HepG2 (cell line): ENCODE results near the gene AGR3. TPM values are rescaled to one million over a fixed set of nuclear protein-coding genes. Genes with fewer than 3 reads are reported as not detected.

Experiments used
- ADNP ChIP-seq: sonication (generic); formaldehyde crosslinking; IDR thresholded peaks from 2 replicates; pipeline ENCODE4 v1.4.0; 2020; ENCODE audit warnings: missing genetic modification reagents
- ATAD3A ChIP-seq: sonication (generic); formaldehyde crosslinking; IDR thresholded peaks from 2 replicates; pipeline ENCODE4 v1.4.0; 2020; ENCODE audit warnings: missing genetic modification reagents
- ATF7 ChIP-seq, 2 experiments: fragments of 450-650 bp in 1 of 2; sonication (generic) in 1 of 2; formaldehyde crosslinking in 1 of 2; IDR thresholded peaks; 2 replicates each; pipeline versions ENCODE4 v1.4.0 to v1.6.1; 2016 to 2020; ENCODE audit warnings: antibody characterized with exemption in 1 of 2, mild to moderate bottlenecking in 1 of 2, missing genetic modification reagents in 1 of 2
- KAT7 ChIP-seq: IDR thresholded peaks from 2 replicates; pipeline ENCODE4 v1.6.1; 2018; ENCODE audit warnings: borderline replicate concordance, missing compliant biosample characterization
- MATR3 ChIP-seq: sonication (generic); formaldehyde crosslinking; IDR thresholded peaks from 2 replicates; pipeline ENCODE4 v1.4.0; 2020; ENCODE audit warnings: missing genetic modification reagents
- MBNL3 ChIP-seq: fragments of 250-450 bp; sonication (Bioruptor Pico); conservative IDR thresholded peaks from 2 replicates; pipeline ENCODE4 v1.8.0; 2022; ENCODE audit warnings: mild to moderate bottlenecking, inconsistent platforms
- NFIB ChIP-seq: sonication (generic); formaldehyde crosslinking; IDR thresholded peaks from 2 replicates; pipeline ENCODE4 v1.9.0; 2021; ENCODE audit warnings: missing genetic modification reagents, mild to moderate bottlenecking, borderline replicate concordance
- NFRKB ChIP-seq: fragments of 450-650 bp; IDR thresholded peaks from 2 replicates; pipeline ENCODE4 v1.6.1; 2017
- SMAD9 ChIP-seq: sonication (generic); formaldehyde crosslinking; IDR thresholded peaks from 2 replicates; pipeline ENCODE4 v1.5.1; 2020; ENCODE audit warnings: mild to moderate bottlenecking, missing genetic modification reagents
- THAP11 ChIP-seq: IDR thresholded peaks from 2 replicates; pipeline ENCODE4 v1.6.1; 2016; ENCODE audit warnings: missing biosample characterization, missing genetic modification reagents
- ZNF660 ChIP-seq: sonication (generic); formaldehyde crosslinking; IDR thresholded peaks from 2 replicates; pipeline ENCODE4 v1.5.1; 2020; ENCODE audit warnings: mild to moderate bottlenecking, low read depth, missing genetic modification reagents, borderline replicate concordance
- ZNF670 ChIP-seq: sonication (generic); formaldehyde crosslinking; IDR thresholded peaks from 2 replicates; pipeline ENCODE4 v1.8.0; 2022; ENCODE audit warnings: mild to moderate bottlenecking, missing genetic modification reagents, borderline replicate concordance
- ZNF777 ChIP-seq: sonication (generic); formaldehyde crosslinking; IDR thresholded peaks from 2 replicates; pipeline ENCODE4 v1.4.0; 2020; ENCODE audit warnings: missing genetic modification reagents
- polyA plus RNA-seq, 8 experiments: library from polyadenylated mRNA; depleted of rRNA in 3 of 8; stranded (reverse) in 7 of 8; unstranded in 1 of 8; fragments of >200 nt; fragmentation: Illumina TruSeq in 4 of 8; extraction: Trizol in 4 of 8; gene quantifications; 2 replicates each; pipeline versions ENCODE4 v1.2.1 to v1.2.3, GENCODE V29; 2011 to 2016; ENCODE audit warnings: low read depth in 4 of 8, missing spikeins in 1 of 8, mixed read lengths in 1 of 8; ENCODE audit not compliant: insufficient read depth in 1 of 8
- total RNA-seq, 5 experiments: library from RNA; depleted of rRNA; stranded (reverse); fragments of >200 nt; fragmentation: Illumina TruSeq; extraction: Trizol; gene quantifications; 2 replicates each; pipeline ENCODE4 v1.2.3, GENCODE V29; 2016; ENCODE audit warnings: low read depth in 1 of 5
- TF ChIP-seq, protein P1 (sequence below): sonication (generic); formaldehyde crosslinking; IDR thresholded peaks from 2 replicates; pipeline ENCODE4 v1.5.0; 2020; ENCODE audit warnings: missing genetic modification reagents
- TF ChIP-seq, protein P2 (sequence below): sonication (generic); formaldehyde crosslinking; IDR thresholded peaks from 2 replicates; pipeline ENCODE4 v1.4.0; 2020; ENCODE audit warnings: missing genetic modification reagents
- TF ChIP-seq, protein P3 (sequence below): sonication (generic); formaldehyde crosslinking; IDR thresholded peaks from 2 replicates; pipeline ENCODE4 v1.9.0; 2021; ENCODE audit warnings: missing genetic modification reagents, borderline replicate concordance
- TF ChIP-seq, protein P4 (sequence below): sonication (generic); formaldehyde crosslinking; IDR thresholded peaks from 2 replicates; pipeline ENCODE4 v1.4.0; 2020; ENCODE audit warnings: missing genetic modification reagents
- TF ChIP-seq, protein P5 (sequence below): IDR thresholded peaks from 2 replicates; pipeline ENCODE4 v1.6.1; 2012; ENCODE audit warnings: inconsistent platforms
- TF ChIP-seq, protein P6 (sequence below): sonication (generic); formaldehyde crosslinking; IDR thresholded peaks from 2 replicates; pipeline ENCODE4 v1.4.0; 2020; ENCODE audit warnings: low read depth, mild to moderate bottlenecking, missing genetic modification reagents
- TF ChIP-seq, protein P7 (sequence below): IDR thresholded peaks from 2 replicates; pipeline ENCODE4 v1.6.1; 2016; ENCODE audit warnings: low read depth, control low read depth

Gene AGR3
- total and polyA plus RNA-seq, 2 of the 13 experiments (the other 11 are each of a cell fraction or from before 2014, with no cell fraction given) = not detected

DNA sequence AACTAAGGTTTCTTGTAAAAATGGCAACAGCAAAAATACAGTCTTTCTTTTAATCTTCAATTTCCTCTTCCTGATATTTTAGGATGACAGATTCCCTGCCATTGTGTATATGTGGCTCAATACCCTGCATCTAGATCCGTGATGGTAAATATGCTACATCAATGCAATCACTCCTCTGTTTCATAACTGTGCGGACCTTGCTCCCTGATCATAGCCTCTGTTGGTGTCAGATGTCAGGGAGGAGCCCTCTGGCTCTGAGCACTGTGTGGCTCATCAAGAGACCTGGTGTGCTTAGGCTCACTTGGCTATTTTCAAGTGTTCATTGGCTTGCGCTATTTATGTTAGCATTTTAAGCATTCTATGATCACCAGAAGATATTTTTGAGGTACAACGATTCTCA, 33.0 kb upstream of the AGR3 start (continued):
- no peak for TF ChIP-seq KAT7 (CRISPR knock-in tag)
- TF ChIP-seq, protein P1, sequence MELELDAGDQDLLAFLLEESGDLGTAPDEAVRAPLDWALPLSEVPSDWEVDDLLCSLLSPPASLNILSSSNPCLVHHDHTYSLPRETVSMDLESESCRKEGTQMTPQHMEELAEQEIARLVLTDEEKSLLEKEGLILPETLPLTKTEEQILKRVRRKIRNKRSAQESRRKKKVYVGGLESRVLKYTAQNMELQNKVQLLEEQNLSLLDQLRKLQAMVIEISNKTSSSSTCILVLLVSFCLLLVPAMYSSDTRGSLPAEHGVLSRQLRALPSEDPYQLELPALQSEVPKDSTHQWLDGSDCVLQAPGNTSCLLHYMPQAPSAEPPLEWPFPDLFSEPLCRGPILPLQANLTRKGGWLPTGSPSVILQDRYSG (CRISPR knock-in tag) = no peak
- no peak for TF ChIP-seq ZNF670 (CRISPR knock-in tag)
- TF ChIP-seq SMAD9 (CRISPR knock-in tag) = no peak
- TF ChIP-seq, protein P2, sequence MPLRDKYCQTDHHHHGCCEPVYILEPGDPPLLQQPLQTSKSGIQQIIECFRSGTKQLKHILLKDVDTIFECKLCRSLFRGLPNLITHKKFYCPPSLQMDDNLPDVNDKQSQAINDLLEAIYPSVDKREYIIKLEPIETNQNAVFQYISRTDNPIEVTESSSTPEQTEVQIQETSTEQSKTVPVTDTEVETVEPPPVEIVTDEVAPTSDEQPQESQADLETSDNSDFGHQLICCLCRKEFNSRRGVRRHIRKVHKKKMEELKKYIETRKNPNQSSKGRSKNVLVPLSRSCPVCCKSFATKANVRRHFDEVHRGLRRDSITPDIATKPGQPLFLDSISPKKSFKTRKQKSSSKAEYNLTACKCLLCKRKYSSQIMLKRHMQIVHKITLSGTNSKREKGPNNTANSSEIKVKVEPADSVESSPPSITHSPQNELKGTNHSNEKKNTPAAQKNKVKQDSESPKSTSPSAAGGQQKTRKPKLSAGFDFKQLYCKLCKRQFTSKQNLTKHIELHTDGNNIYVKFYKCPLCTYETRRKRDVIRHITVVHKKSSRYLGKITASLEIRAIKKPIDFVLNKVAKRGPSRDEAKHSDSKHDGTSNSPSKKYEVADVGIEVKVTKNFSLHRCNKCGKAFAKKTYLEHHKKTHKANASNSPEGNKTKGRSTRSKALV (CRISPR knock-in tag) = no peak
- TF ChIP-seq ATF7 (IDR thresholded peaks at IDR 0.05) = no peak
- no peak for TF ChIP-seq ATF7 (CRISPR knock-in tag; IDR thresholded peaks at IDR 0.05)
- TF ChIP-seq, protein P3, sequence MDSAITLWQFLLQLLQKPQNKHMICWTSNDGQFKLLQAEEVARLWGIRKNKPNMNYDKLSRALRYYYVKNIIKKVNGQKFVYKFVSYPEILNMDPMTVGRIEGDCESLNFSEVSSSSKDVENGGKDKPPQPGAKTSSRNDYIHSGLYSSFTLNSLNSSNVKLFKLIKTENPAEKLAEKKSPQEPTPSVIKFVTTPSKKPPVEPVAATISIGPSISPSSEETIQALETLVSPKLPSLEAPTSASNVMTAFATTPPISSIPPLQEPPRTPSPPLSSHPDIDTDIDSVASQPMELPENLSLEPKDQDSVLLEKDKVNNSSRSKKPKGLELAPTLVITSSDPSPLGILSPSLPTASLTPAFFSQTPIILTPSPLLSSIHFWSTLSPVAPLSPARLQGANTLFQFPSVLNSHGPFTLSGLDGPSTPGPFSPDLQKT (CRISPR knock-in tag) = no peak
- TF ChIP-seq ATAD3A (CRISPR knock-in tag) = no peak
- TF ChIP-seq, protein P4, sequence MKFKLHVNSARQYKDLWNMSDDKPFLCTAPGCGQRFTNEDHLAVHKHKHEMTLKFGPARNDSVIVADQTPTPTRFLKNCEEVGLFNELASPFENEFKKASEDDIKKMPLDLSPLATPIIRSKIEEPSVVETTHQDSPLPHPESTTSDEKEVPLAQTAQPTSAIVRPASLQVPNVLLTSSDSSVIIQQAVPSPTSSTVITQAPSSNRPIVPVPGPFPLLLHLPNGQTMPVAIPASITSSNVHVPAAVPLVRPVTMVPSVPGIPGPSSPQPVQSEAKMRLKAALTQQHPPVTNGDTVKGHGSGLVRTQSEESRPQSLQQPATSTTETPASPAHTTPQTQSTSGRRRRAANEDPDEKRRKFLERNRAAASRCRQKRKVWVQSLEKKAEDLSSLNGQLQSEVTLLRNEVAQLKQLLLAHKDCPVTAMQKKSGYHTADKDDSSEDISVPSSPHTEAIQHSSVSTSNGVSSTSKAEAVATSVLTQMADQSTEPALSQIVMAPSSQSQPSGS (CRISPR knock-in tag) = peak; percentile 74; the same call in 1 of the 2 replicates
- no peak for TF ChIP-seq ADNP
- TF ChIP-seq, protein P5, sequence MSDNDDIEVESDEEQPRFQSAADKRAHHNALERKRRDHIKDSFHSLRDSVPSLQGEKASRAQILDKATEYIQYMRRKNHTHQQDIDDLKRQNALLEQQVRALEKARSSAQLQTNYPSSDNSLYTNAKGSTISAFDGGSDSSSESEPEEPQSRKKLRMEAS = no peak
- TF ChIP-seq, protein P6, sequence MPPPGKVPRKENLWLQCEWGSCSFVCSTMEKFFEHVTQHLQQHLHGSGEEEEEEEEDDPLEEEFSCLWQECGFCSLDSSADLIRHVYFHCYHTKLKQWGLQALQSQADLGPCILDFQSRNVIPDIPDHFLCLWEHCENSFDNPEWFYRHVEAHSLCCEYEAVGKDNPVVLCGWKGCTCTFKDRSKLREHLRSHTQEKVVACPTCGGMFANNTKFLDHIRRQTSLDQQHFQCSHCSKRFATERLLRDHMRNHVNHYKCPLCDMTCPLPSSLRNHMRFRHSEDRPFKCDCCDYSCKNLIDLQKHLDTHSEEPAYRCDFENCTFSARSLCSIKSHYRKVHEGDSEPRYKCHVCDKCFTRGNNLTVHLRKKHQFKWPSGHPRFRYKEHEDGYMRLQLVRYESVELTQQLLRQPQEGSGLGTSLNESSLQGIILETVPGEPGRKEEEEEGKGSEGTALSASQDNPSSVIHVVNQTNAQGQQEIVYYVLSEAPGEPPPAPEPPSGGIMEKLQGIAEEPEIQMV (CRISPR knock-in tag) = no peak
- TF ChIP-seq THAP11 (CRISPR knock-in tag) = peak; percentile 60
- no peak for TF ChIP-seq NFRKB
- TF ChIP-seq, protein P7, sequence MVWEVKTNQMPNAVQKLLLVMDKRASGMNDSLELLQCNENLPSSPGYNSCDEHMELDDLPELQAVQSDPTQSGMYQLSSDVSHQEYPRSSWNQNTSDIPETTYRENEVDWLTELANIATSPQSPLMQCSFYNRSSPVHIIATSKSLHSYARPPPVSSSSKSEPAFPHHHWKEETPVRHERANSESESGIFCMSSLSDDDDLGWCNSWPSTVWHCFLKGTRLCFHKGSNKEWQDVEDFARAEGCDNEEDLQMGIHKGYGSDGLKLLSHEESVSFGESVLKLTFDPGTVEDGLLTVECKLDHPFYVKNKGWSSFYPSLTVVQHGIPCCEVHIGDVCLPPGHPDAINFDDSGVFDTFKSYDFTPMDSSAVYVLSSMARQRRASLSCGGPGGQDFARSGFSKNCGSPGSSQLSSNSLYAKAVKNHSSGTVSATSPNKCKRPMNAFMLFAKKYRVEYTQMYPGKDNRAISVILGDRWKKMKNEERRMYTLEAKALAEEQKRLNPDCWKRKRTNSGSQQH (CRISPR knock-in tag) = no peak
- TF ChIP-seq ZNF777 (CRISPR knock-in tag) = no peak
- TF ChIP-seq MBNL3 = no peak
- TF ChIP-seq ZNF660 (CRISPR knock-in tag) = no peak
- no peak for TF ChIP-seq NFIB (CRISPR knock-in tag)
- TF ChIP-seq MATR3 (CRISPR knock-in tag) = no peak
